Activated naive CD4-positive, alpha-beta T cell treated with anti-CD3 and anti-CD28 coated beads for 36 hours (primary cell): Measurements from ENCODE around the gene IBTK. TPM values are rescaled to one million over a fixed set of nuclear protein-coding genes. Genes with fewer than 3 reads are reported as not detected.
"Not testable (repeated sequence)": the region's sequence is repeated elsewhere in the genome, so short reads cannot be mapped to it uniquely, and the experiment has no call there.

Experiments used
- CTCF ChIA-PET: fragments of 350-600 bp; sonication (Branson Sonifier 250); formaldehyde crosslinking; loops from one replicate; lab custom pipeline; 2021; ENCODE audit warnings: antibody characterized with exemption; lab: Charles Lee
- DNase-seq: peaks from one replicate; pipeline ENCODE4 v3.0.0-alpha.2; 2020
- H3K27ac Mint-ChIP-seq: one replicate; pipeline ENCODE4 v1.8.0; 2021; ENCODE audit warnings: mild to moderate bottlenecking, mixed read lengths
- H3K27me3 Mint-ChIP-seq: one replicate; pipeline ENCODE4 v1.8.0; 2021; ENCODE audit warnings: low read depth, mixed read lengths
- H3K36me3 Mint-ChIP-seq: one replicate; pipeline ENCODE4 v1.8.0; 2021; ENCODE audit warnings: low read depth, mixed read lengths
- H3K4me1 Mint-ChIP-seq: one replicate; pipeline ENCODE4 v1.8.0; 2021; ENCODE audit warnings: low read depth, mixed read lengths
- H3K4me3 Mint-ChIP-seq: one replicate; pipeline ENCODE4 v1.8.0; 2021; ENCODE audit warnings: mild to moderate bottlenecking, moderate library complexity, mixed read lengths
- H3K9me3 Mint-ChIP-seq: one replicate; pipeline ENCODE4 v1.8.0; 2021; ENCODE audit warnings: mixed read lengths
- intact Hi-C: fragments of 100-400 bp; cut with micrococcal nuclease; formaldehyde crosslinking; loops from one replicate; pipeline ENCODE4 v1.15.1; 2023
- total RNA-seq, 2 experiments: library from RNA; stranded (reverse); gene quantifications; one replicate each; pipeline ENCODE4 v1.2.3, GENCODE V29; 2021

IBTK gene
- total RNA-seq, 2 experiments from 2014 or later = 25.3 to 25.9 TPM

DNA sequence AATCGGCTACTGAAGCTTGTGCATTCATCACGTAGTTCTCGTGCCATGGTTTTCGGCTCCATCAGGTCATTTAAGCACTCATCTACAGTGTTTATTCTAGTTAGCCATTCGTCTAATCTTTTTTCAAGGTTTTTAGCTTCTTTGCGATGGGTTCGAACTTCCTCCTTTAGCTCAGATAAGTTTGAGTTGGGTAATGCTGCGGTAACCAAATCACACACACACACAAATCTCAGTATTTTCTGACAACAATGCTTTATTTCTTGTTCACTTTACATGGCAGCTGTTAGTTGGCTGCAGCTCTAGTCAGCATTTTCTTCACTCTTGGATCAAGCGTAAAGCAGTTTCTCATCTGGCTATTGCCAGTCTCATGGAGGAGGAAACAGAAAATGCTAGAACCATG lies 118.6 kb downstream of the IBTK start:
- DNase-seq, H3K9me3 Mint-ChIP-seq, H3K27me3 Mint-ChIP-seq, H3K36me3 Mint-ChIP-seq, H3K4me1 Mint-ChIP-seq, H3K27ac Mint-ChIP-seq, intact Hi-C loops, H3K4me3 Mint-ChIP-seq, CTCF ChIA-PET: not testable (repeated sequence)

DNA sequence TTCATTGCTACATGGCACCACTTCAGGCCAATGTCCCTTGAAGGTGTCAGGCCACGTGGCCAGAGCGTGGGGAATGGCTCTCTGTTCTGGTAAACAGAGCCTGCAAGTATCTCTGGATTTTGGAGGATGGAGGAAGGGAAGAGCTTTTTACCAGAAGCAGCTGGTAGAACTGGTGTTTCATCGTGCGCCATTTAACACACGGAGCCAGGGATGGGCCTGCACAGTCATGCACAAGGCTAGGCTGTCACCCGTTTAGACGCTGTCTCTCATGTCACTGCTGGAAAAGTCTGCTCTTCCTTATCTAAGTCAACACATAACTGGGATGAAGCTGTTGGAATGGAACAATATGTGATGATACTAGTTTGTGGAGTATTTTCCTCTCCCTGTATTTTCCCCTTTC lies 123.9 kb downstream of the IBTK start:
- H3K27ac Mint-ChIP-seq = no peak overlapping the region
- no peak for DNase-seq

More for the DNA sequence above, 123.9 kb downstream of the IBTK start:
- H3K36me3 Mint-ChIP-seq = no peaks in the 10 kb centered on the region
- CTCF ChIA-PET = interaction anchor here (0.6 kb wide), 1 partner anchor 22 kb away, joined by 3 read pairs; no protein-coding TSS in a partner anchor
- no peaks in the 10 kb centered on the region for H3K4me1 Mint-ChIP-seq
- peaks cover 3% of the 10 kb centered on the region for H3K9me3 Mint-ChIP-seq
- H3K4me3 Mint-ChIP-seq = no peak overlapping the region
- no peaks in the 10 kb centered on the region for H3K27me3 Mint-ChIP-seq
- intact Hi-C loops = no loop called here

Other genes with a start within 250 kb of the IBTK start
- under 1 TPM in 1 of 2 experiments, not detected in 1; 0.07 TPM for gene TPBG, start 116.1 kb upstream of the IBTK start, total RNA-seq